ENCODE results near the gene NXPE1. TPM values are rescaled to one million over a fixed set of nuclear protein-coding genes. Genes with fewer than 3 reads are reported as not detected.

NXPE1 gene
- total RNA-seq, 1 experiment from 2014 or later, result not detected

DNA sequence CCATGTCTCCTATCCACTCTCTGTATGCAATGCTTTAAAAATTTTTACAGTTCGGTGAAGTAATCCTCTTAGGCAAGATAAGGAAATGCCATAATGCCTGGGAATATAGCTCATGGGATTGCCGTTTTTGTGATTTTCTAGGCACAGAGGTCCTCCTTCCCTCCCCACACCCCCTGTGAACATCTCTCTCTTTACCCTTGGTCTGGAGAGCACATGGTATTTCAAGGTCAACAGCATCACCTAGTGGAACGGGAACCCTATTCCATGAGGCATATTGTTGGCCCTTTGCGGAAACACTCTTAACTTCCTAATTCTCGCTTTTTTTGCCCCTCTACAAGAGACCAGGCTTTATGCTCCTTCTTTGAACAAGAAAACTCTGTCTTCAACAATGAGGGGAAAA lies 27.1 kb upstream of the NXPE1 start:
- no peak for ATAC-seq

DNA sequence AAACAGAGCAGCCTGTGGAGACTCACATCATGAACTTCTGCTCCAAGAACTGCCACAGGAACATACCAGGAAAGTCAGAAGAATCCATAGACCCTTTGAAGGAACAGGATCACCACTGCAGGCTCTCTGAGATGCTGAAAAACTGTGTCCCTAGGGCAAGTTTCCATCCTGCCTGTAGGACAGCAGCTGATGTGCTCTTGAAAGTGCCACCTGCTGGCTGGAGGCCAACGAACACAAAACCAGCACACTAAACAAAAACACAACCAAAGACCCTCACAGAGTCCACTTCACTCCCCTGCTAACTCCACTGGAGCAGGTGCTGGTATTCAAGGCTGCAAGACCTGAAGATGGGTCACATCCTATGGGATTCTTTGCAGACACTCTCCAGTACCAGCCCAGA lies 12.0 kb upstream of the NXPE1 start:
- H3K9me3 ChIP-seq (ENCODE audit: control insufficient read depth, insufficient read depth, low read depth, low read length), result no peaks in the 10 kb centered on the region
- TF ChIP-seq SIN3A (IDR thresholded peaks at IDR 0.05; ENCODE audit: borderline replicate concordance, insufficient read depth, low read depth, low read length) (no peak), REST (IDR thresholded peaks at IDR 0.05; ENCODE audit: insufficient read depth in 1 of 2, low read depth in 2 of 2, low read length in 1 of 2) (no peak), TCF7L2 (IDR thresholded peaks at IDR 0.05; ENCODE audit: low read depth, low read length) (no peak)
- CTCF ChIA-PET, result no interaction called here
- H3K36me3 ChIP-seq (ENCODE audit: control insufficient read depth, insufficient read depth, low read length), result no peaks in the 10 kb centered on the region
- no peak overlapping the region for H3K4me3 ChIP-seq (ENCODE audit: low read depth in 2 of 2, low read length in 2 of 2)
- no peaks in the 10 kb centered on the region for H3K4me1 ChIP-seq (ENCODE audit: control insufficient read depth, insufficient read depth, low read length)
- H3K27me3 ChIP-seq (ENCODE audit: control insufficient read depth, insufficient read depth, low read length), result no peaks in the 10 kb centered on the region
- DNase-seq (ENCODE audit: low read depth, low spot score) (no peak), ATAC-seq (no peak)
- BruUV-seq (replicated peaks), result no TSS peak
- intact Hi-C loops (cut with micrococcal nuclease; ENCODE audit: unreplicated experiment), result no loop called here
- in situ Hi-C loops (cut with HindIII; ENCODE audit: low pct_unique_long_range_greater_than_20kb, low sequenced_read_pairs), result no loop called here
- no peak overlapping the region for H3K27ac ChIP-seq (ENCODE audit: low read length)
- POLR2A ChIA-PET, result interaction anchor here (1.0 kb wide), 1 partner anchor 85 kb away, joined by 3 read pairs; no protein-coding TSS in a partner anchor

More for the DNA sequence above, 27.1 kb upstream of the NXPE1 start:
- intact Hi-C loops (cut with micrococcal nuclease; ENCODE audit: unreplicated experiment), result loop anchor here (10.0 kb wide), 1 partner anchor 242 kb away; no protein-coding TSS in a partner anchor
- Histone ChIP-seq H3K27me3 (ENCODE audit: control insufficient read depth, insufficient read depth, low read length) (no peaks in the 10 kb centered on the region), H3K4me3 (ENCODE audit: low read depth in 2 of 2, low read length in 2 of 2) (no peak overlapping the region), H3K27ac (ENCODE audit: low read length) (no peak overlapping the region), H3K4me1 (ENCODE audit: control insufficient read depth, insufficient read depth, low read length) (no peaks in the 10 kb centered on the region), H3K36me3 (ENCODE audit: control insufficient read depth, insufficient read depth, low read length) (no peaks in the 10 kb centered on the region), H3K9me3 (ENCODE audit: control insufficient read depth, insufficient read depth, low read depth, low read length) (no peaks in the 10 kb centered on the region)
- TF ChIP-seq, protein P1, sequence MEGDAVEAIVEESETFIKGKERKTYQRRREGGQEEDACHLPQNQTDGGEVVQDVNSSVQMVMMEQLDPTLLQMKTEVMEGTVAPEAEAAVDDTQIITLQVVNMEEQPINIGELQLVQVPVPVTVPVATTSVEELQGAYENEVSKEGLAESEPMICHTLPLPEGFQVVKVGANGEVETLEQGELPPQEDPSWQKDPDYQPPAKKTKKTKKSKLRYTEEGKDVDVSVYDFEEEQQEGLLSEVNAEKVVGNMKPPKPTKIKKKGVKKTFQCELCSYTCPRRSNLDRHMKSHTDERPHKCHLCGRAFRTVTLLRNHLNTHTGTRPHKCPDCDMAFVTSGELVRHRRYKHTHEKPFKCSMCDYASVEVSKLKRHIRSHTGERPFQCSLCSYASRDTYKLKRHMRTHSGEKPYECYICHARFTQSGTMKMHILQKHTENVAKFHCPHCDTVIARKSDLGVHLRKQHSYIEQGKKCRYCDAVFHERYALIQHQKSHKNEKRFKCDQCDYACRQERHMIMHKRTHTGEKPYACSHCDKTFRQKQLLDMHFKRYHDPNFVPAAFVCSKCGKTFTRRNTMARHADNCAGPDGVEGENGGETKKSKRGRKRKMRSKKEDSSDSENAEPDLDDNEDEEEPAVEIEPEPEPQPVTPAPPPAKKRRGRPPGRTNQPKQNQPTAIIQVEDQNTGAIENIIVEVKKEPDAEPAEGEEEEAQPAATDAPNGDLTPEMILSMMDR (IDR thresholded peaks at IDR 0.05), result peak; percentile 47
- TF ChIP-seq POLR2AphosphoS5 (IDR thresholded peaks at IDR 0.05; ENCODE audit: low read depth, low read length) (no peak), SIN3A (IDR thresholded peaks at IDR 0.05; ENCODE audit: borderline replicate concordance, insufficient read depth, low read depth, low read length) (no peak), TCF7L2 (IDR thresholded peaks at IDR 0.05; ENCODE audit: low read depth, low read length) (no peak), REST (IDR thresholded peaks at IDR 0.05; ENCODE audit: insufficient read depth in 1 of 2, low read depth in 2 of 2, low read length in 1 of 2) (no peak)
- ChIA-PET CTCF (no interaction called here), POLR2A (no interaction called here)
- in situ Hi-C loops (cut with HindIII; ENCODE audit: low pct_unique_long_range_greater_than_20kb, low sequenced_read_pairs), result no loop called here
- DNase-seq (ENCODE audit: low read depth, low spot score), result no peak
- BruUV-seq (replicated peaks), result no TSS peak

Measured in Panc1 (cell line).